ENCODE measurements around the gene CRB1. TPM values are rescaled to one million over a fixed set of nuclear protein-coding genes. Genes with fewer than 3 reads are reported as not detected.

Gene CRB1
- total RNA-seq, 1 donor from 2014 or later = 2.6 TPM

GRCh38 chr1:197468543-197469175 lies 200.6 kb downstream of the CRB1 start:
- no peak overlapping the region for H2AFZ ChIP-seq (replicated peaks)
- no peak overlapping the region for H3K4me3 Mint-ChIP-seq
- H3K27ac ChIP-seq = no peak overlapping the region
- H3K9ac ChIP-seq = no peak overlapping the region
- no peaks in the 10 kb centered on the region for H3K27me3 ChIP-seq
- no peaks in the 10 kb centered on the region for H3K79me2 ChIP-seq (ENCODE audit: low read depth)
- no peak overlapping the region for H3K4me3 ChIP-seq
- H3K27ac Mint-ChIP-seq = no peak overlapping the region
- no peak for DNase-seq (ENCODE audit: low spot score)
- peaks cover 16% of the 10 kb centered on the region for H3K4me1 Mint-ChIP-seq
- H3K4me1 ChIP-seq = peaks cover 35% of the 10 kb centered on the region
- no peaks in the 10 kb centered on the region for H3K27me3 Mint-ChIP-seq (ENCODE audit: insufficient read depth, low read depth)
- H4K20me1 ChIP-seq (ENCODE audit: low read depth) = no peaks in the 10 kb centered on the region
- no peaks in the 10 kb centered on the region for H3K36me3 Mint-ChIP-seq
- H3F3A ChIP-seq (ENCODE audit: low read depth) = peaks cover 18% of the 10 kb centered on the region
- no peaks in the 10 kb centered on the region for H3K9me3 ChIP-seq (ENCODE audit: low read depth)
- no peak for TF ChIP-seq EZH2 (IDR thresholded peaks at IDR 0.05)
- TF ChIP-seq, protein P1, sequence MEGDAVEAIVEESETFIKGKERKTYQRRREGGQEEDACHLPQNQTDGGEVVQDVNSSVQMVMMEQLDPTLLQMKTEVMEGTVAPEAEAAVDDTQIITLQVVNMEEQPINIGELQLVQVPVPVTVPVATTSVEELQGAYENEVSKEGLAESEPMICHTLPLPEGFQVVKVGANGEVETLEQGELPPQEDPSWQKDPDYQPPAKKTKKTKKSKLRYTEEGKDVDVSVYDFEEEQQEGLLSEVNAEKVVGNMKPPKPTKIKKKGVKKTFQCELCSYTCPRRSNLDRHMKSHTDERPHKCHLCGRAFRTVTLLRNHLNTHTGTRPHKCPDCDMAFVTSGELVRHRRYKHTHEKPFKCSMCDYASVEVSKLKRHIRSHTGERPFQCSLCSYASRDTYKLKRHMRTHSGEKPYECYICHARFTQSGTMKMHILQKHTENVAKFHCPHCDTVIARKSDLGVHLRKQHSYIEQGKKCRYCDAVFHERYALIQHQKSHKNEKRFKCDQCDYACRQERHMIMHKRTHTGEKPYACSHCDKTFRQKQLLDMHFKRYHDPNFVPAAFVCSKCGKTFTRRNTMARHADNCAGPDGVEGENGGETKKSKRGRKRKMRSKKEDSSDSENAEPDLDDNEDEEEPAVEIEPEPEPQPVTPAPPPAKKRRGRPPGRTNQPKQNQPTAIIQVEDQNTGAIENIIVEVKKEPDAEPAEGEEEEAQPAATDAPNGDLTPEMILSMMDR (IDR thresholded peaks at IDR 0.05) = no peak
- TF ChIP-seq EZH2phosphoT487 (IDR thresholded peaks at IDR 0.05) = no peak
- no peak overlapping the region for H3K4me2 ChIP-seq
- H3K36me3 ChIP-seq = no peaks in the 10 kb centered on the region
- no peaks in the 10 kb centered on the region for H3K9me3 Mint-ChIP-seq

- Histone ChIP-seq H3K27me3 (no peaks in the 10 kb centered on the region), H3K9me3 (ENCODE audit: low read depth) (no peaks in the 10 kb centered on the region), H3K4me2 (no peak overlapping the region), H3K79me2 (ENCODE audit: low read depth) (no peaks in the 10 kb centered on the region), H3K36me3 (no peaks in the 10 kb centered on the region), H3K9ac (no peak overlapping the region), H3K4me1 (peaks cover 28% of the 10 kb centered on the region), H3F3A (ENCODE audit: low read depth) (peaks cover 18% of the 10 kb centered on the region), H2AFZ (replicated peaks) (no peak overlapping the region), H4K20me1 (ENCODE audit: low read depth) (no peaks in the 10 kb centered on the region), H3K4me3 (no peak overlapping the region), H3K27ac (no peak overlapping the region)
- Mint-ChIP-seq H3K36me3 (no peaks in the 10 kb centered on the region), H3K27ac (no peak overlapping the region), H3K4me3 (no peak overlapping the region), H3K4me1 (peaks cover 10% of the 10 kb centered on the region), H3K27me3 (ENCODE audit: insufficient read depth, low read depth) (no peaks in the 10 kb centered on the region), H3K9me3 (no peaks in the 10 kb centered on the region)
- TF ChIP-seq, protein P1 (IDR thresholded peaks at IDR 0.05) = no peak
- DNase-seq (ENCODE audit: low spot score) = no peak
Measured at GRCh38 chr1:197469620-197470210, 201.7 kb downstream of the CRB1 start.

DNA sequence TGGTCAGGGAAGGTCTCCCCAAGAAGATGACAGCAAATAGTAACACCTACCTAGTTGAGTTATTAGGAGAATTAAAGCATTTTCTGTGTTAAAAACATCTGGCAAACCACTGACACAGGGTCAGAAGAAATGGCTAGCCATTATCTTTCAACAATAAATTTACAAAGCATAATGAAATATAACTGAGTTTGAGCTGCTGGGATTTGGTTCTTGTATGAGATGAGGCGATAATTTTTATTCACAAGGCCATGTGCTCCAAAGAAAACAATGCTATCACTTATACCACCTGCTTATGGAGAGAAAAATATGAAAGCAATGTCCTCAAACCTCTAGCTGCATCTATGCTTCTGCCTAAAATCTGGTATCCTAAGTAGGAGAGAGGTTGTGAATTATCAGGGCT lies 202.3 kb downstream of the CRB1 start:
- Histone ChIP-seq H3K79me2 (ENCODE audit: low read depth) (no peaks in the 10 kb centered on the region), H3K4me2 (no peak overlapping the region), H3K9me3 (ENCODE audit: low read depth) (no peaks in the 10 kb centered on the region), H3K36me3 (no peaks in the 10 kb centered on the region), H3F3A (ENCODE audit: low read depth) (peaks cover 18% of the 10 kb centered on the region), H3K27ac (no peak overlapping the region), H2AFZ (replicated peaks) (no peak overlapping the region), H3K4me1 (peaks cover 28% of the 10 kb centered on the region), H4K20me1 (ENCODE audit: low read depth) (no peaks in the 10 kb centered on the region), H3K27me3 (no peaks in the 10 kb centered on the region), H3K4me3 (no peak overlapping the region), H3K9ac (no peak overlapping the region)
- H3K4me3 Mint-ChIP-seq = no peak overlapping the region
- H3K27me3 Mint-ChIP-seq (ENCODE audit: insufficient read depth, low read depth) = no peaks in the 10 kb centered on the region
- H3K4me1 Mint-ChIP-seq = peaks cover 10% of the 10 kb centered on the region
- no peak overlapping the region for H3K27ac Mint-ChIP-seq
- DNase-seq (ENCODE audit: low spot score) = no peak
- no peaks in the 10 kb centered on the region for H3K9me3 Mint-ChIP-seq
- no peaks in the 10 kb centered on the region for H3K36me3 Mint-ChIP-seq
- TF ChIP-seq, protein P1 (IDR thresholded peaks at IDR 0.05) = no peak
- TF ChIP-seq EZH2 (IDR thresholded peaks at IDR 0.05) (no peak), EZH2phosphoT487 (IDR thresholded peaks at IDR 0.05) (no peak)

Data from neural progenitor cell (in vitro differentiated cells).